Choroid plexus epithelial cell (primary cell): ENCODE data around the gene ZNF470.

ENCODE experiments used
- DNase-seq: peaks from one replicate; pipeline ENCODE4 v3.0.0-alpha.2; 2010; ENCODE audit warnings: low read depth
- H3K4me3 ChIP-seq: 2 replicates; pipeline ENCODE4 v1.5.1; 2011; ENCODE audit warnings: low read depth, mild to moderate bottlenecking, control low read depth, low read length, moderate library complexity
- CTCF ChIP-seq: conservative IDR thresholded peaks from 2 replicates; pipeline ENCODE4 v1.5.1; 2011; ENCODE audit warnings: low read depth, mild to moderate bottlenecking, control low read depth, inconsistent platforms, low read length, moderate library complexity

ZNF470 gene

GRCh38 chr19:56547535-56547934, 19.7 kb upstream of the ZNF470 start:
- TF ChIP-seq CTCF = peak; percentile 27
- no peak overlapping the region for H3K4me3 ChIP-seq
- no peak for DNase-seq

- no peak overlapping the region for H3K4me3 ChIP-seq
- DNase-seq = peak; percentile 12
- no peak for TF ChIP-seq CTCF
Measured at GRCh38 chr19:56554272-56554869, 12.9 kb upstream of the ZNF470 start.

GRCh38 chr19:56562766-56563165, 4.5 kb upstream of the ZNF470 start:
- DNase-seq = no peak
- H3K4me3 ChIP-seq = no peak overlapping the region
- TF ChIP-seq CTCF = no peak

GRCh38 chr19:56566904-56567273, 379 bp upstream of the ZNF470 start:
- TF ChIP-seq CTCF = no peak
- peak; percentile 34 for DNase-seq
- peak overlapping the region; percentile 98 for H3K4me3 ChIP-seq

GRCh38 chr19:56572589-56572988, 5.3 kb downstream of the ZNF470 start:
- no peak overlapping the region for H3K4me3 ChIP-seq
- TF ChIP-seq CTCF = no peak
- no peak for DNase-seq

GRCh38 chr19:56573914-56574313, 6.6 kb downstream of the ZNF470 start:
- no peak for DNase-seq
- TF ChIP-seq CTCF = no peak
- H3K4me3 ChIP-seq = no peak overlapping the region
